PC-9 (cell line): ENCODE data around the gene NTNG2. TPM values are rescaled to one million over a fixed set of nuclear protein-coding genes. Genes with fewer than 3 reads are reported as not detected.

ENCODE experiments used
- BruUV-seq: library from RNA; stranded (reverse); fragments of 400-500 nt; replicated peaks from 2 replicates; lab custom pipeline; 2021; lab: Mats Ljungman, UMichigan
- CTCF ChIA-PET: fragments of 300-600 bp; sonication (Branson Sonifier 250); formaldehyde crosslinking; loops from one replicate; lab custom pipeline; 2022; ENCODE audit warnings: antibody characterized with exemption; lab: Charles Lee
- POLR2A ChIA-PET: fragments of 300-600 bp; sonication (Branson Sonifier 250); formaldehyde crosslinking; loops from one replicate; lab custom pipeline; 2022; ENCODE audit warnings: antibody characterized with exemption; ENCODE audit not compliant: unreplicated experiment; lab: Charles Lee
- DNase-seq, 2 experiments: peaks; one replicate each; pipeline versions ENCODE4 v3.0.0 to v3.0.0-alpha.2; 2015 to 2022; ENCODE audit warnings: mixed read lengths in 1 of 2
- H2AFZ ChIP-seq: fragments of 200-600 bp; sonication (generic); 2 replicates; pipeline ENCODE4 v1.8.1; 2017; ENCODE audit warnings: antibody characterized with exemption
- H3F3A ChIP-seq: fragments of 200-600 bp; sonication (generic); 2 replicates; pipeline ENCODE4 v1.8.1; 2017; ENCODE audit warnings: antibody characterized with exemption, mild to moderate bottlenecking, low read depth; ENCODE audit not compliant: insufficient read depth
- H3K27ac ChIP-seq: fragments of 200-600 bp; sonication (generic); 2 replicates; pipeline ENCODE4 v1.6.1; 2016; ENCODE audit warnings: mixed run types
- H3K27me3 ChIP-seq: fragments of 200-600 bp; sonication (generic); 2 replicates; pipeline ENCODE4 v1.6.1; 2016; ENCODE audit warnings: low read depth, mixed run types; ENCODE audit not compliant: insufficient read depth
- H3K36me3 ChIP-seq: fragments of 200-600 bp; sonication (generic); 2 replicates; pipeline ENCODE4 v1.6.1; 2016; ENCODE audit warnings: low read depth, mixed run types
- H3K4me1 ChIP-seq: fragments of 200-600 bp; sonication (generic); replicated peaks from 2 replicates; pipeline ENCODE4 v1.6.1; 2016; ENCODE audit warnings: mixed run types; ENCODE audit not compliant: insufficient read depth
- H3K4me2 ChIP-seq: fragments of 200-600 bp; sonication (generic); 2 replicates; pipeline ENCODE4 v1.6.1; 2017; ENCODE audit warnings: mixed run types
- H3K4me3 ChIP-seq: fragments of 200-600 bp; sonication (generic); 2 replicates; pipeline ENCODE4 v1.6.1; 2016; ENCODE audit warnings: mixed run types
- H3K79me2 ChIP-seq: fragments of 200-600 bp; sonication (generic); 2 replicates; pipeline ENCODE4 v1.6.1; 2017; ENCODE audit warnings: low read depth, mixed run types
- H3K9me2 ChIP-seq: fragments of 200-600 bp; sonication (generic); 2 replicates; pipeline ENCODE4 v1.8.1; 2017; ENCODE audit warnings: mild to moderate bottlenecking; ENCODE audit not compliant: insufficient read depth
- H3K9me3 ChIP-seq: fragments of 200-600 bp; sonication (generic); 2 replicates; pipeline ENCODE4 v1.8.1; 2016; ENCODE audit warnings: low read depth; ENCODE audit not compliant: insufficient read depth
- H4K20me1 ChIP-seq: fragments of 200-600 bp; sonication (generic); 2 replicates; pipeline ENCODE4 v1.8.1; 2017; ENCODE audit not compliant: insufficient read depth
- EZH2 ChIP-seq: fragments of 200-600 bp; sonication (generic); IDR thresholded peaks from 2 replicates; pipeline ENCODE4 v1.8.0; 2017; ENCODE audit warnings: antibody characterized with exemption, low read depth
- intact Hi-C: fragments of 100-400 bp; cut with micrococcal nuclease; formaldehyde crosslinking; loops from one replicate; pipeline ENCODE4 v1.10.0; 2022; ENCODE audit not compliant: unreplicated experiment
- total RNA-seq: library from RNA; stranded (reverse); gene quantifications from 2 replicates; pipeline ENCODE4 v1.2.3, GENCODE V29; 2021
- TF ChIP-seq, protein P1 (sequence below): fragments of 200-600 bp; sonication (generic); conservative IDR thresholded peaks from 2 replicates; pipeline ENCODE4 v1.6.1; 2017; ENCODE audit warnings: mixed run types, antibody characterized with exemption, mild to moderate bottlenecking, moderate library complexity

NTNG2 gene
- total RNA-seq, 1 experiment from 2014 or later = not detected

GRCh38 chr9:132171702-132172101, 9.8 kb downstream of the NTNG2 start:
- POLR2A ChIA-PET = no interaction called here
- Histone ChIP-seq H3K36me3 (no peaks in the 10 kb centered on the region), H3K4me2 (no peak overlapping the region), H3K27ac (no peak overlapping the region), H3K4me1 (no peaks in the 10 kb centered on the region), H3K27me3 (peaks cover 82% of the 10 kb centered on the region), H3K9me2 (no peaks in the 10 kb centered on the region), H3F3A (no peaks in the 10 kb centered on the region), H3K9me3 (no peaks in the 10 kb centered on the region), H2AFZ (no peak overlapping the region), H3K79me2 (no peaks in the 10 kb centered on the region), H3K4me3 (no peak overlapping the region), H4K20me1 (peaks cover 6% of the 10 kb centered on the region; the same call in 1 of the 2 replicates)
- CTCF ChIA-PET = no interaction called here
- no peak for DNase-seq
- BruUV-seq = no TSS peak
- intact Hi-C loops = loop anchor here (2.0 kb wide), 1 partner anchor 65 kb away; no protein-coding TSS in a partner anchor
- no peak for TF ChIP-seq EZH2
- TF ChIP-seq, protein P1, sequence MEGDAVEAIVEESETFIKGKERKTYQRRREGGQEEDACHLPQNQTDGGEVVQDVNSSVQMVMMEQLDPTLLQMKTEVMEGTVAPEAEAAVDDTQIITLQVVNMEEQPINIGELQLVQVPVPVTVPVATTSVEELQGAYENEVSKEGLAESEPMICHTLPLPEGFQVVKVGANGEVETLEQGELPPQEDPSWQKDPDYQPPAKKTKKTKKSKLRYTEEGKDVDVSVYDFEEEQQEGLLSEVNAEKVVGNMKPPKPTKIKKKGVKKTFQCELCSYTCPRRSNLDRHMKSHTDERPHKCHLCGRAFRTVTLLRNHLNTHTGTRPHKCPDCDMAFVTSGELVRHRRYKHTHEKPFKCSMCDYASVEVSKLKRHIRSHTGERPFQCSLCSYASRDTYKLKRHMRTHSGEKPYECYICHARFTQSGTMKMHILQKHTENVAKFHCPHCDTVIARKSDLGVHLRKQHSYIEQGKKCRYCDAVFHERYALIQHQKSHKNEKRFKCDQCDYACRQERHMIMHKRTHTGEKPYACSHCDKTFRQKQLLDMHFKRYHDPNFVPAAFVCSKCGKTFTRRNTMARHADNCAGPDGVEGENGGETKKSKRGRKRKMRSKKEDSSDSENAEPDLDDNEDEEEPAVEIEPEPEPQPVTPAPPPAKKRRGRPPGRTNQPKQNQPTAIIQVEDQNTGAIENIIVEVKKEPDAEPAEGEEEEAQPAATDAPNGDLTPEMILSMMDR = no peak

DNA sequence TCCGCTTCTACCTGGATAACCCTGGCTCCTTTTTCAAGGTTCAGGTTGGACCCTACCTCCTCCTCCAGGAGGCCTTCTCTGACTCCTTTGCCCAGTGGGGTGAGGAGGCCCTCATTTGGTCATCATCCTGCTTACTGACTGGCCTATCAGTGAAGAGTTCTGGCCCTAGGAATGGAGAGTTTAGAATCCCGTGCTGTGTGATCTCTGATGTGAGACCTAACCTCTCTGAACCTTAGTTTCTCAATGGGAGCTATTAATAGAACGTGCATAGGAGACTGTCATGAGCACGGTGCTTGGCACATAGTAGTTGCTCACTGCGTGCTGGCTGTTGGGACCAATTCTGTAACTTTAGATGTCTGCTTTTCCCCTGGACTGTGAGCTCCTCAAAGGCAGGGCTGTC, 10.3 kb downstream of the NTNG2 start:
- intact Hi-C loops = no loop called here
- CTCF ChIA-PET = no interaction called here

GRCh38 chr9:132175431-132175830, 13.6 kb downstream of the NTNG2 start:
- no peak for DNase-seq
- no peak overlapping the region for H2AFZ ChIP-seq
- H3K4me1 ChIP-seq = no peaks in the 10 kb centered on the region
- intact Hi-C loops = no loop called here
- H3K27me3 ChIP-seq = peaks cover 83% of the 10 kb centered on the region
- no peak overlapping the region for H3K27ac ChIP-seq
- CTCF ChIA-PET = no interaction called here
- POLR2A ChIA-PET = no interaction called here
- H3K36me3 ChIP-seq = no peaks in the 10 kb centered on the region
- no peaks in the 10 kb centered on the region for H3K9me3 ChIP-seq
- H4K20me1 ChIP-seq = peaks cover under 1% of the 10 kb centered on the region; the same call in 1 of the 2 replicates
- no peak for TF ChIP-seq EZH2
- no peak overlapping the region for H3K4me3 ChIP-seq
- BruUV-seq = no TSS peak
- H3K4me2 ChIP-seq = no peak overlapping the region
- no peaks in the 10 kb centered on the region for H3F3A ChIP-seq
- no peaks in the 10 kb centered on the region for H3K9me2 ChIP-seq
- no peaks in the 10 kb centered on the region for H3K79me2 ChIP-seq

More for the DNA sequence above, 10.3 kb downstream of the NTNG2 start:
- H3K27me3 ChIP-seq = peaks cover 82% of the 10 kb centered on the region
- peaks cover 6% of the 10 kb centered on the region; the same call in 1 of the 2 replicates for H4K20me1 ChIP-seq
- no peak overlapping the region for H2AFZ ChIP-seq
- no peak overlapping the region for H3K27ac ChIP-seq
- H3K36me3 ChIP-seq = no peaks in the 10 kb centered on the region
- H3F3A ChIP-seq = no peaks in the 10 kb centered on the region
- POLR2A ChIA-PET = no interaction called here
- H3K9me3 ChIP-seq = no peaks in the 10 kb centered on the region
- DNase-seq = no peak
- H3K4me1 ChIP-seq = no peaks in the 10 kb centered on the region
- no peaks in the 10 kb centered on the region for H3K79me2 ChIP-seq
- no peaks in the 10 kb centered on the region for H3K9me2 ChIP-seq
- H3K4me3 ChIP-seq = no peak overlapping the region
- BruUV-seq = no TSS peak
- H3K4me2 ChIP-seq = no peak overlapping the region
- TF ChIP-seq, protein P1 = no peak
- no peak for TF ChIP-seq EZH2

DNA sequence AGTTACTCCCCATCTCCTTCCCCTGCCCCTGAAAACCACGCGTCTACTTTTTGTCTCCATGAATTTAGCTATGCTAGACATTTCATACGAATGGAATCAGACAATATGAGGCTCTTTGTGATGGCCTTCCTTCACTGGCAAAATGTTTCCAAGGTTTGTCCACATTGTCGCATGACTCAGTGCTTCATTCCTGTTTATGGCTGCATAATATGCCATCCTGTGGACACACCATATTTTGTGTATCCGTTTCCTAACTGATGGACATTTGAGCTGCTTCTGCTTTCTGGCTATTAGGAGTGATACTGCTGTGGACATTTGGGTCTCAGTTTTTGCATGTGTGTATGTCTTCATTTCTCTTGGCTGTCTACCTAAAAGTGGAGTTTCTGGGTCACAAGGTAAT, 14.5 kb downstream of the NTNG2 start:
- intact Hi-C loops = no loop called here
- H3K9me3 ChIP-seq = no peaks in the 10 kb centered on the region
- no peaks in the 10 kb centered on the region for H3F3A ChIP-seq
- ChIA-PET POLR2A (no interaction called here), CTCF (no interaction called here)
- H2AFZ ChIP-seq = no peak overlapping the region
- no peak for DNase-seq
- no peaks in the 10 kb centered on the region for H3K36me3 ChIP-seq
- no peaks in the 10 kb centered on the region for H3K79me2 ChIP-seq
- H3K4me2 ChIP-seq = no peak overlapping the region
- H3K4me1 ChIP-seq = no peaks in the 10 kb centered on the region
- no peak overlapping the region for H3K27ac ChIP-seq
- H3K4me3 ChIP-seq = no peak overlapping the region
- no peaks in the 10 kb centered on the region for H3K9me2 ChIP-seq
- H3K27me3 ChIP-seq = peaks cover 83% of the 10 kb centered on the region
- TF ChIP-seq EZH2 = no peak
- TF ChIP-seq, protein P1 = no peak
- BruUV-seq = no TSS peak
- H4K20me1 ChIP-seq = no peaks in the 10 kb centered on the region; the same call in 1 of the 2 replicates
